Measurements from ENCODE around the gene MCIDAS. TPM values are rescaled to one million over a fixed set of nuclear protein-coding genes. Genes with fewer than 3 reads are reported as not detected.

The MCIDAS gene
- total RNA-seq, 1 donor from 2014 or later = not detected

DNA sequence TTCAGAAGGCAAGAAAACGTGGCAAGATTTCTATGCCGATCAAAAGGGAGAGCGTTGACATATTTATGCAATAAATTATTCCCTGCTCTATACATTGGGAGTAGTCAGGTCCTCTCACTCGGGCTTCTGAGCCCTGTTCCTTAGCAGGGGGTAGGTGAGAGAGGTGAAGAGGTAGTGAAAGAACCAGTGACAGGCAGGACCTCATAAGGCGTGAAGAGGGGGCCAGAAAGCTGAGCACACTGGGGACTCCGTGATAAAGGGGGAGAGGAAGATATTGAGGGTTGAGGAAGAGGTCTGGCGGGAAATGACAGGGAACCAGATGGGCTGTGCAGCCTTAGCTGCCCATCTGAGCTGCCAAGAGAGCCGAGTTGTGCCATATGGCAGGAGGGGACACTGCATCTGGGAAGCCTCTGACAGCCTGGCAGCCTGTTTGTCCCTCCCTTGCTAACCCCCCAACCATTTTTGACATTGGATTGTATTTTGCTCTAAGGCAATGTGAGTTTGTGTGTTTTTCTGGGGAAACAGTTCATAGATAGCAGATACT lies 53.4 kb downstream of the MCIDAS start:
- TF ChIP-seq, protein P1, sequence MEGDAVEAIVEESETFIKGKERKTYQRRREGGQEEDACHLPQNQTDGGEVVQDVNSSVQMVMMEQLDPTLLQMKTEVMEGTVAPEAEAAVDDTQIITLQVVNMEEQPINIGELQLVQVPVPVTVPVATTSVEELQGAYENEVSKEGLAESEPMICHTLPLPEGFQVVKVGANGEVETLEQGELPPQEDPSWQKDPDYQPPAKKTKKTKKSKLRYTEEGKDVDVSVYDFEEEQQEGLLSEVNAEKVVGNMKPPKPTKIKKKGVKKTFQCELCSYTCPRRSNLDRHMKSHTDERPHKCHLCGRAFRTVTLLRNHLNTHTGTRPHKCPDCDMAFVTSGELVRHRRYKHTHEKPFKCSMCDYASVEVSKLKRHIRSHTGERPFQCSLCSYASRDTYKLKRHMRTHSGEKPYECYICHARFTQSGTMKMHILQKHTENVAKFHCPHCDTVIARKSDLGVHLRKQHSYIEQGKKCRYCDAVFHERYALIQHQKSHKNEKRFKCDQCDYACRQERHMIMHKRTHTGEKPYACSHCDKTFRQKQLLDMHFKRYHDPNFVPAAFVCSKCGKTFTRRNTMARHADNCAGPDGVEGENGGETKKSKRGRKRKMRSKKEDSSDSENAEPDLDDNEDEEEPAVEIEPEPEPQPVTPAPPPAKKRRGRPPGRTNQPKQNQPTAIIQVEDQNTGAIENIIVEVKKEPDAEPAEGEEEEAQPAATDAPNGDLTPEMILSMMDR (IDR thresholded peaks at IDR 0.05; ENCODE audit: unreplicated experiment) = no peak
- no peak overlapping the region for H3K27ac Mint-ChIP-seq (ENCODE audit: unreplicated experiment)
- peak overlapping the region; percentile 87 for H3K4me3 Mint-ChIP-seq (ENCODE audit: unreplicated experiment)
- no peaks in the 10 kb centered on the region for H3K36me3 Mint-ChIP-seq (ENCODE audit: low read depth, unreplicated experiment)
- no peak for DNase-seq (ENCODE audit: low spot score)
- H3K27me3 Mint-ChIP-seq (ENCODE audit: unreplicated experiment) = peaks cover 13% of the 10 kb centered on the region
- H3K9me3 Mint-ChIP-seq (ENCODE audit: unreplicated experiment) = no peaks in the 10 kb centered on the region
- H3K4me1 Mint-ChIP-seq (ENCODE audit: unreplicated experiment) = peaks cover 14% of the 10 kb centered on the region

DNA sequence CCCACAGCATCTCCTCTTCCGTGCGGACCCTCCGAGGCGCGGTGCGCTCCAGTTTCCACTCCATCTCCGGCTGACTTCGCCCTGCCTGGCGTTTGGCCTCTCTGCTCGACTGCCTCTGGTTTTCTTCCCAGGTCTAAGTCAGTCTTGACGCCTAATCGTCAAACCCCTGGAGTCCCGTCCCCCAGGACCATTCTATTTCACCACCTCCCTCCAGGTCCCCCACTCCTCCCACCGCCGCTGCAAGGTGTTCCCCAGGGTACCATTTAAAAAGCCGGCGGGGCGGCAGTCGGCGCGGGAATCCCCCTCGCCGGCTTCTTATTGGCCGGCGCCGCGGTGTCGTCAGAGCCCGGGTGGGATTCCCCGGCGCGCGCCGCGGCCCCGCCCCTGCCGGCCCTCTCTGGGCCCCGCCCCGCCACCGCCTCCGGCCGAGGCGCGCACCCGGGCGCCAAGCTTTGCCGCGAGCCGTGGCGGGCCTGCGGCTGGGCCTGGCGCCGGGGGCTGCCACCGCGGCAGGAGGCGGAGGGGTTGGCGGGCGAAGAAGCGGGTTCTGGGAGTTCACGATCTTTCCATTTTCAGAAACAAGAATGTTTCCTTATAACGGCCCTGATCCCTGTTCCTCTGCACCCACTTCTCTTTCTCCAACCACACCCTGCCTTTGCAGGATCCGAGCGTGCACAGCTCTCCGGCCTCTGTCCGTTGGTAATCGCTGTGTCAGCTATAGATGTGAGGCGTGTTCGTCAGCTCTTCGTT lies 54.0 kb downstream of the MCIDAS start, which contains the start of gene CDC20B:
TSS of gene CDC20B (minus strand) at position 241 of the 750 bp plus-strand sequence. CDS start at position 64, 177 bp downstream.
- Mint-ChIP-seq H3K27me3 (ENCODE audit: unreplicated experiment) (peaks cover 14% of the 10 kb centered on the region), H3K36me3 (ENCODE audit: low read depth, unreplicated experiment) (no peaks in the 10 kb centered on the region)

GRCh38 chr5:55172051-55172899 lies 54.8 kb downstream of the MCIDAS start:
- DNase-seq (ENCODE audit: low spot score) = peak; percentile 50
- Mint-ChIP-seq H3K9me3 (ENCODE audit: unreplicated experiment) (no peaks in the 10 kb centered on the region), H3K36me3 (ENCODE audit: low read depth, unreplicated experiment) (no peaks in the 10 kb centered on the region), H3K4me1 (ENCODE audit: unreplicated experiment) (peaks cover 14% of the 10 kb centered on the region), H3K27ac (ENCODE audit: unreplicated experiment) (no peak overlapping the region), H3K4me3 (ENCODE audit: unreplicated experiment) (peak overlapping the region; percentile 80), H3K27me3 (ENCODE audit: unreplicated experiment) (peaks cover 13% of the 10 kb centered on the region)
- TF ChIP-seq, protein P1 (IDR thresholded peaks at IDR 0.05; ENCODE audit: unreplicated experiment) = peak; percentile 85

More for the DNA sequence above, 54.0 kb downstream of the MCIDAS start, which contains the start of gene CDC20B:
- Mint-ChIP-seq H3K4me1 (ENCODE audit: unreplicated experiment) (peaks cover 14% of the 10 kb centered on the region), H3K27ac (ENCODE audit: unreplicated experiment) (no peak within 1 kb of the TSS), H3K9me3 (ENCODE audit: unreplicated experiment) (no peaks in the 10 kb centered on the region), H3K4me3 (ENCODE audit: unreplicated experiment) (peak within 1 kb of the TSS; percentile 87)
- peak; percentile 82 for DNase-seq (ENCODE audit: low spot score)
- TF ChIP-seq, protein P1 (IDR thresholded peaks at IDR 0.05; ENCODE audit: unreplicated experiment) = no peak

- Mint-ChIP-seq H3K4me3 (ENCODE audit: unreplicated experiment) (no peak overlapping the region), H3K9me3 (ENCODE audit: unreplicated experiment) (no peaks in the 10 kb centered on the region), H3K36me3 (ENCODE audit: low read depth, unreplicated experiment) (no peaks in the 10 kb centered on the region), H3K4me1 (ENCODE audit: unreplicated experiment) (peaks cover 14% of the 10 kb centered on the region), H3K27me3 (ENCODE audit: unreplicated experiment) (peaks cover 13% of the 10 kb centered on the region), H3K27ac (ENCODE audit: unreplicated experiment) (no peak overlapping the region)
- TF ChIP-seq, protein P1 (IDR thresholded peaks at IDR 0.05; ENCODE audit: unreplicated experiment) = no peak
- DNase-seq (ENCODE audit: low spot score) = no peak
These were observed 55.6 kb downstream of the MCIDAS start for GRCh38 chr5:55171471-55171870.

Small RNAs within 50 kb of the gene (microRNA-seq; reads per million reads assigned to microRNA genes)
- gene MIR449A (ENCODE audit: unreplicated experiment) = 2.6 reads per million, percentile 35 among the genes with 10 or more reads in this experiment
- 0.42 reads per million for gene MIR449B (ENCODE audit: unreplicated experiment)
- gene MIR449C (ENCODE audit: unreplicated experiment) = 1.4 reads per million, percentile 21 among the genes with 10 or more reads in this experiment

Other genes starting within 250 kb of the MCIDAS start
- 8.2 TPM for gene ESM1, start 241.7 kb downstream of the MCIDAS start, total RNA-seq (ENCODE audit: unreplicated experiment)
- not detected for gene GZMK, start 203.1 kb downstream of the MCIDAS start, total RNA-seq (ENCODE audit: unreplicated experiment)
- 0.62 TPM for gene GZMA, start 124.7 kb downstream of the MCIDAS start, total RNA-seq (ENCODE audit: unreplicated experiment)
- 40.9 TPM for gene GPX8, start 67.1 kb downstream of the MCIDAS start, total RNA-seq (ENCODE audit: unreplicated experiment)
- gene CDC20B, start 54.1 kb downstream of the MCIDAS start, total RNA-seq (ENCODE audit: unreplicated experiment) = not detected
- 0.15 TPM for gene CCNO, start 6.3 kb upstream of the MCIDAS start, total RNA-seq (ENCODE audit: unreplicated experiment)
- 21.1 TPM for gene DHX29, start 80.4 kb upstream of the MCIDAS start, total RNA-seq (ENCODE audit: unreplicated experiment)
- 54.4 TPM for gene MTREX, start 80.7 kb upstream of the MCIDAS start, total RNA-seq (ENCODE audit: unreplicated experiment)

Measured in endothelial cell (in vitro differentiated cells).